K562 (cell line): ENCODE results near the gene MCAM. TPM values are rescaled to one million over a fixed set of nuclear protein-coding genes. Genes with fewer than 3 reads are reported as not detected.

Source experiments
- ARID1B ChIP-seq: fragments of 450-650 bp; IDR thresholded peaks from 2 replicates; pipeline ENCODE4 v1.6.1; 2016; ENCODE audit warnings: antibody characterized with exemption, mild to moderate bottlenecking, inconsistent platforms
- BCLAF1 ChIP-seq, 2 experiments: fragments of 450-650 bp in 1 of 2; IDR thresholded peaks; 2 replicates each; pipeline ENCODE4 v1.6.1; 2011 to 2017; ENCODE audit warnings: low read depth in 2 of 2, antibody characterized with exemption in 1 of 2, borderline replicate concordance in 1 of 2, low read length in 1 of 2, mild to moderate bottlenecking in 1 of 2, mixed read lengths in 1 of 2; ENCODE audit not compliant: control insufficient read depth in 1 of 2
- E2F5 ChIP-seq: sonication (generic); formaldehyde crosslinking; IDR thresholded peaks from 2 replicates; pipeline ENCODE4 v1.8.0; 2022; ENCODE audit warnings: mild to moderate bottlenecking, missing genetic modification reagents
- ETV5 ChIP-seq: sonication (generic); formaldehyde crosslinking; IDR thresholded peaks from 2 replicates; pipeline ENCODE4 v1.4.0; 2020; ENCODE audit warnings: low read depth, mild to moderate bottlenecking, missing genetic modification reagents
- GABPA ChIP-seq: fragments of 200-800 bp; sonication (Bioruptor generic); conservative IDR thresholded peaks from 2 replicates; pipeline ENCODE4 v1.6.1; 2016; ENCODE audit warnings: low read depth, missing genetic modification characterization, missing compliant biosample characterization
- KLF10 ChIP-seq: fragments of 250-450 bp; sonication (Bioruptor Pico); IDR thresholded peaks from 2 replicates; pipeline ENCODE4 v1.6.1; 2021; ENCODE audit warnings: matching md5 sums
- PHF8 ChIP-seq: fragments of 200-600 bp; sonication (generic); IDR thresholded peaks from 2 replicates; pipeline ENCODE4 v1.6.1; 2012; ENCODE audit warnings: mixed run types, mild to moderate bottlenecking, inconsistent platforms, low read length, moderate library complexity, borderline replicate concordance
- SMC3 ChIP-seq: conservative IDR thresholded peaks from 2 replicates; pipeline ENCODE4 v1.6.1; 2011; ENCODE audit warnings: low read depth, low read length, improper control_type of control experiment; ENCODE audit not compliant: insufficient read depth
- SP1 ChIP-seq: sonication (generic); formaldehyde crosslinking; IDR thresholded peaks from 2 replicates; pipeline ENCODE4 v1.8.1; 2022; ENCODE audit warnings: mild to moderate bottlenecking, missing genetic modification reagents
- ZBTB26 ChIP-seq: fragments of 450-650 bp; formaldehyde crosslinking; IDR thresholded peaks from 2 replicates; pipeline ENCODE4 v1.4.0; 2022; ENCODE audit warnings: missing genetic modification characterization
- ZNF24 ChIP-seq: fragments of 450-650 bp; IDR thresholded peaks from 2 replicates; pipeline ENCODE4 v1.6.1; 2016
- ZNF589 ChIP-seq: fragments of 200-800 bp; sonication (Bioruptor generic); IDR thresholded peaks from 2 replicates; pipeline ENCODE4 v1.6.1; 2016; ENCODE audit warnings: low read depth, missing genetic modification characterization, missing compliant biosample characterization
- ZNF668 ChIP-seq: fragments of 250-450 bp; sonication (Bioruptor Pico); IDR thresholded peaks from 2 replicates; pipeline ENCODE4 v1.8.0; 2022; ENCODE audit warnings: mild to moderate bottlenecking, inconsistent platforms
- polyA plus RNA-seq, 8 experiments: library from polyadenylated mRNA; depleted of rRNA in 4 of 8; stranded (reverse) in 5 of 8; unstranded in 3 of 8; fragments of >200 nt; fragmentation: Nextera tagmentation in 2 of 8; fragmentation: Illumina TruSeq in 1 of 8; extraction: Ambion mirVana in 2 of 8; extraction: Trizol in 1 of 8; gene quantifications; 2 replicates each; pipeline versions ENCODE4 v1.2.1 to v1.2.3, GENCODE V29; 2011 to 2014; ENCODE audit warnings: inconsistent platforms in 1 of 8, missing spikeins in 1 of 8
- total RNA-seq, 7 experiments: library from RNA; depleted of rRNA in 6 of 7; stranded (reverse); fragments of >200 nt in 6 of 7; fragmentation: Illumina TruSeq in 2 of 7; extraction: Trizol in 2 of 7; gene quantifications; 2 replicates each; pipeline versions ENCODE4 v1.2.1 to v1.2.3, GENCODE V29; 2011 to 2021; ENCODE audit warnings: low replicate concordance in 1 of 7
- TF ChIP-seq, protein P1 (sequence below): fragments of 450-650 bp; conservative IDR thresholded peaks from 2 replicates; pipeline ENCODE4 v1.6.1; 2016; ENCODE audit warnings: missing genetic modification characterization, low read depth, mild to moderate bottlenecking, control low read depth, missing compliant biosample characterization

Gene MCAM
- total and polyA plus RNA-seq, 9 of the 15 experiments (the other 6 are each of a cell fraction or from before 2014, with no cell fraction given): 14.7 to 118 (median 53.6) TPM

- TF ChIP-seq GABPA (tag) (no peak), ETV5 (CRISPR knock-in tag) (no peak), PHF8 (peak; percentile 56; the same call in 1 of the 2 replicates), SP1 (CRISPR knock-in tag) (0 out of 2 replicates have a peak, but pooled peaks have one; percentile 30), ZNF24 (no peak), KLF10 (no peak), SMC3 (no peak), BCLAF1 (IDR thresholded peaks at IDR 0.05; ENCODE audit: borderline replicate concordance in 1 of 2, control insufficient read depth in 1 of 2, low read depth in 2 of 2, low read length in 1 of 2) (no peak), ZNF589 (CRISPR knock-in tag) (no peak), ARID1B (no peak), ZNF668 (CRISPR knock-in tag) (no peak), ZBTB26 (no peak), E2F5 (CRISPR knock-in tag) (no peak)
- TF ChIP-seq, protein P1, sequence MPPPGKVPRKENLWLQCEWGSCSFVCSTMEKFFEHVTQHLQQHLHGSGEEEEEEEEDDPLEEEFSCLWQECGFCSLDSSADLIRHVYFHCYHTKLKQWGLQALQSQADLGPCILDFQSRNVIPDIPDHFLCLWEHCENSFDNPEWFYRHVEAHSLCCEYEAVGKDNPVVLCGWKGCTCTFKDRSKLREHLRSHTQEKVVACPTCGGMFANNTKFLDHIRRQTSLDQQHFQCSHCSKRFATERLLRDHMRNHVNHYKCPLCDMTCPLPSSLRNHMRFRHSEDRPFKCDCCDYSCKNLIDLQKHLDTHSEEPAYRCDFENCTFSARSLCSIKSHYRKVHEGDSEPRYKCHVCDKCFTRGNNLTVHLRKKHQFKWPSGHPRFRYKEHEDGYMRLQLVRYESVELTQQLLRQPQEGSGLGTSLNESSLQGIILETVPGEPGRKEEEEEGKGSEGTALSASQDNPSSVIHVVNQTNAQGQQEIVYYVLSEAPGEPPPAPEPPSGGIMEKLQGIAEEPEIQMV: no peak
Observed at GRCh38 chr11:119363851-119364590, 47.1 kb upstream of the MCAM start (continued).
